IPS-18a (cell line): Measurements from ENCODE around the gene POTEJ.
"Not testable (repeated sequence)": the region's sequence is repeated elsewhere in the genome, so short reads cannot be mapped to it uniquely, and the experiment has no call there.

Experiments
- H3K27ac ChIP-seq: one replicate; pipeline ENCODE4 v1.5.1; 2013; ENCODE audit warnings: low read length
- H3K27me3 ChIP-seq: one replicate; pipeline ENCODE4 v1.6.1; 2013; ENCODE audit warnings: mild to moderate bottlenecking, low read length; ENCODE audit not compliant: control insufficient read depth, insufficient read depth
- H3K36me3 ChIP-seq: one replicate; pipeline ENCODE4 v1.6.1; 2013; ENCODE audit warnings: low read depth, low read length; ENCODE audit not compliant: control insufficient read depth
- H3K4me1 ChIP-seq: one replicate; pipeline ENCODE4 v1.6.1; 2013; ENCODE audit warnings: low read depth, low read length; ENCODE audit not compliant: control insufficient read depth
- H3K4me3 ChIP-seq: one replicate; pipeline ENCODE4 v1.5.1; 2013; ENCODE audit warnings: low read length
- H3K9ac ChIP-seq: one replicate; pipeline ENCODE4 v1.6.1; 2013; ENCODE audit warnings: mild to moderate bottlenecking, low read length, moderate library complexity
- H3K9me3 ChIP-seq: one replicate; pipeline ENCODE4 v1.6.1; 2013; ENCODE audit warnings: low read depth, low read length; ENCODE audit not compliant: control insufficient read depth

Gene POTEJ

GRCh38 chr2:130590170-130590841 is 20.9 kb upstream of the POTEJ start:
- H3K36me3 ChIP-seq, H3K9me3 ChIP-seq, H3K27ac ChIP-seq, H3K27me3 ChIP-seq, H3K9ac ChIP-seq, H3K4me1 ChIP-seq, H3K4me3 ChIP-seq: not testable (repeated sequence)

- not testable (repeated sequence) for H3K4me1 ChIP-seq, H3K9me3 ChIP-seq, H3K27me3 ChIP-seq, H3K9ac ChIP-seq, H3K27ac ChIP-seq, H3K4me3 ChIP-seq, H3K36me3 ChIP-seq
Observed at GRCh38 chr2:130590842-130591359, 20.3 kb upstream of the POTEJ start.

GRCh38 chr2:130592791-130593414 is 18.3 kb upstream of the POTEJ start:
- H3K9me3 ChIP-seq, H3K9ac ChIP-seq, H3K27me3 ChIP-seq, H3K4me1 ChIP-seq, H3K36me3 ChIP-seq, H3K27ac ChIP-seq, H3K4me3 ChIP-seq: not testable (repeated sequence)

GRCh38 chr2:130594011-130594410 is 17.2 kb upstream of the POTEJ start:
- not testable (repeated sequence) for H3K27me3 ChIP-seq, H3K9me3 ChIP-seq, H3K4me1 ChIP-seq, H3K9ac ChIP-seq, H3K27ac ChIP-seq, H3K4me3 ChIP-seq, H3K36me3 ChIP-seq

- H3K27me3 ChIP-seq, H3K27ac ChIP-seq, H3K9ac ChIP-seq, H3K9me3 ChIP-seq, H3K4me1 ChIP-seq, H3K36me3 ChIP-seq, H3K4me3 ChIP-seq: not testable (repeated sequence)
Observed at GRCh38 chr2:130596757-130597156, 14.5 kb upstream of the POTEJ start.

- not testable (repeated sequence) for H3K9me3 ChIP-seq, H3K27me3 ChIP-seq, H3K36me3 ChIP-seq, H3K4me3 ChIP-seq, H3K27ac ChIP-seq, H3K4me1 ChIP-seq, H3K9ac ChIP-seq
Observed at GRCh38 chr2:130597994-130598393, 13.2 kb upstream of the POTEJ start.

GRCh38 chr2:130598463-130598862 is 12.8 kb upstream of the POTEJ start:
- not testable (repeated sequence) for H3K4me1 ChIP-seq, H3K4me3 ChIP-seq, H3K9me3 ChIP-seq, H3K27me3 ChIP-seq, H3K36me3 ChIP-seq, H3K27ac ChIP-seq, H3K9ac ChIP-seq

GRCh38 chr2:130599393-130599792 is 11.8 kb upstream of the POTEJ start, which contains the start of gene CFC1:
TSS of gene CFC1 (minus strand) at chr2:130599575. CDS start at chr2:130599287, 288 bp downstream.
- not testable (repeated sequence) for H3K36me3 ChIP-seq, H3K4me1 ChIP-seq, H3K27me3 ChIP-seq, H3K4me3 ChIP-seq, H3K9me3 ChIP-seq, H3K9ac ChIP-seq, H3K27ac ChIP-seq

GRCh38 chr2:130599926-130600325 is 11.3 kb upstream of the POTEJ start:
- H3K9ac ChIP-seq, H3K4me3 ChIP-seq, H3K9me3 ChIP-seq, H3K27me3 ChIP-seq, H3K36me3 ChIP-seq, H3K4me1 ChIP-seq, H3K27ac ChIP-seq: not testable (repeated sequence)

GRCh38 chr2:130601648-130602302 is 9.5 kb upstream of the POTEJ start:
- H3K27ac ChIP-seq, H3K9ac ChIP-seq, H3K36me3 ChIP-seq, H3K4me3 ChIP-seq, H3K9me3 ChIP-seq, H3K4me1 ChIP-seq, H3K27me3 ChIP-seq: not testable (repeated sequence)

- not testable (repeated sequence) for H3K27ac ChIP-seq, H3K9me3 ChIP-seq
Observed at GRCh38 chr2:130608276-130609001, 2.8 kb upstream of the POTEJ start.

More at GRCh38 chr2:130608276-130609001, 2.8 kb upstream of the POTEJ start:
- not testable (repeated sequence) for H3K4me3 ChIP-seq, H3K4me1 ChIP-seq, H3K36me3 ChIP-seq, H3K27me3 ChIP-seq, H3K9ac ChIP-seq
